HepG2 (cell line): ENCODE results near the gene CARMIL1. TPM values are rescaled to one million over a fixed set of nuclear protein-coding genes. Genes with fewer than 3 reads are reported as not detected.
A peak's percentile ranks its signal among the peaks of the same experiment; 100 is the strongest.

Experiments
- DNMT1 ChIP-seq: sonication (generic); formaldehyde crosslinking; IDR thresholded peaks from 2 replicates; pipeline ENCODE4 v1.5.1; 2020; ENCODE audit warnings: mild to moderate bottlenecking, missing genetic modification reagents
- KLF13 ChIP-seq: sonication (generic); formaldehyde crosslinking; IDR thresholded peaks from 2 replicates; pipeline ENCODE4 v1.4.0; 2020; ENCODE audit warnings: mild to moderate bottlenecking, missing genetic modification reagents
- NPAS2 ChIP-seq: sonication (generic); formaldehyde crosslinking; IDR thresholded peaks from 2 replicates; pipeline ENCODE4 v1.8.0; 2022; ENCODE audit warnings: mild to moderate bottlenecking, missing genetic modification reagents, borderline replicate concordance
- YEATS2 ChIP-seq: sonication (generic); formaldehyde crosslinking; IDR thresholded peaks from 2 replicates; pipeline ENCODE4 v1.4.0; 2020; ENCODE audit warnings: missing genetic modification reagents, borderline replicate concordance
- ZNF547 ChIP-seq: sonication (generic); formaldehyde crosslinking; IDR thresholded peaks from 2 replicates; pipeline ENCODE4 v1.5.1; 2020; ENCODE audit warnings: mild to moderate bottlenecking, missing genetic modification reagents
- ZNF558 ChIP-seq: sonication (generic); formaldehyde crosslinking; IDR thresholded peaks from 2 replicates; pipeline ENCODE4 v1.9.0; 2022; ENCODE audit warnings: mild to moderate bottlenecking, missing genetic modification reagents, borderline replicate concordance
- polyA plus RNA-seq, 8 experiments: library from polyadenylated mRNA; depleted of rRNA in 3 of 8; stranded (reverse) in 7 of 8; unstranded in 1 of 8; fragments of >200 nt; fragmentation: Illumina TruSeq in 4 of 8; extraction: Trizol in 4 of 8; gene quantifications; 2 replicates each; pipeline versions ENCODE4 v1.2.1 to v1.2.3, GENCODE V29; 2011 to 2016; ENCODE audit warnings: low read depth in 4 of 8, missing spikeins in 1 of 8, mixed read lengths in 1 of 8; ENCODE audit not compliant: insufficient read depth in 1 of 8
- total RNA-seq, 5 experiments: library from RNA; depleted of rRNA; stranded (reverse); fragments of >200 nt; fragmentation: Illumina TruSeq; extraction: Trizol; gene quantifications; 2 replicates each; pipeline ENCODE4 v1.2.3, GENCODE V29; 2016; ENCODE audit warnings: low read depth in 1 of 5
- TF ChIP-seq, protein P1 (sequence below): sonication (generic); formaldehyde crosslinking; IDR thresholded peaks from 2 replicates; pipeline ENCODE4; 2020; ENCODE audit warnings: missing genetic modification reagents, mild to moderate bottlenecking, borderline replicate concordance
- TF ChIP-seq, protein P2 (sequence below): sonication (generic); formaldehyde crosslinking; IDR thresholded peaks from 2 replicates; pipeline ENCODE4 v1.4.0; 2020; ENCODE audit warnings: missing genetic modification reagents, borderline replicate concordance
- TF ChIP-seq, protein P3 (sequence below): sonication (generic); formaldehyde crosslinking; IDR thresholded peaks from 2 replicates; pipeline ENCODE4 v1.8.1; 2023; ENCODE audit warnings: mild to moderate bottlenecking, missing genetic modification reagents, borderline replicate concordance
- TF ChIP-seq, protein P4 (sequence below): sonication (generic); formaldehyde crosslinking; IDR thresholded peaks from 2 replicates; pipeline ENCODE4 v1.4.0; 2020; ENCODE audit warnings: low read depth, missing genetic modification reagents

The CARMIL1 gene
- total and polyA plus RNA-seq, 2 of the 13 experiments (the other 11 are each of a cell fraction or from before 2014, with no cell fraction given) = 1.8 to 2.6 TPM

DNA sequence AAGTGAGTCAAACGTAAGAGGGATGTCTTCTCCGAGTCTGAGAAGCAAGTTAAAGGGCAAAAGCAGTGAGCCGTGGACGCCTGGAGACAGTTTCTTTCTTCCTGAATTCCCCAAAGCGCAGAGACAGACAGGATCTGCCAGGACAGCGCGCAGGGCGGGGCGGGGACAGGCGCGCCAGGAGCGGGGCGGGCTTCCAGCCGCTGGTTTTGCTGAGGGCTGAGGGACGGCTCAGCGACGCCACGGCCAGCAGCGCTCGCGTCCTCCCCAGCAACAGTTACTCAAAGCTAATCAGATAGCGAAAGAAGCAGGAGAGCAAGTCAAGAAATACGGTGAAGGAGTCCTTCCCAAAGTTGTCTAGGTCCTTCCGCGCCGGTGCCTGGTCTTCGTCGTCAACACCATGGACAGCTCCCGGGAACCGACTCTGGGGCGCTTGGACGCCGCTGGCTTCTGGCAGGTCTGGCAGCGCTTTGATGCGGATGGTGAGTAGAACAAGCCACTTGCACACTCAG lies 372.9 kb downstream of the CARMIL1 start, which contains the start of gene SCGN (continued):
- TF ChIP-seq, protein P1, sequence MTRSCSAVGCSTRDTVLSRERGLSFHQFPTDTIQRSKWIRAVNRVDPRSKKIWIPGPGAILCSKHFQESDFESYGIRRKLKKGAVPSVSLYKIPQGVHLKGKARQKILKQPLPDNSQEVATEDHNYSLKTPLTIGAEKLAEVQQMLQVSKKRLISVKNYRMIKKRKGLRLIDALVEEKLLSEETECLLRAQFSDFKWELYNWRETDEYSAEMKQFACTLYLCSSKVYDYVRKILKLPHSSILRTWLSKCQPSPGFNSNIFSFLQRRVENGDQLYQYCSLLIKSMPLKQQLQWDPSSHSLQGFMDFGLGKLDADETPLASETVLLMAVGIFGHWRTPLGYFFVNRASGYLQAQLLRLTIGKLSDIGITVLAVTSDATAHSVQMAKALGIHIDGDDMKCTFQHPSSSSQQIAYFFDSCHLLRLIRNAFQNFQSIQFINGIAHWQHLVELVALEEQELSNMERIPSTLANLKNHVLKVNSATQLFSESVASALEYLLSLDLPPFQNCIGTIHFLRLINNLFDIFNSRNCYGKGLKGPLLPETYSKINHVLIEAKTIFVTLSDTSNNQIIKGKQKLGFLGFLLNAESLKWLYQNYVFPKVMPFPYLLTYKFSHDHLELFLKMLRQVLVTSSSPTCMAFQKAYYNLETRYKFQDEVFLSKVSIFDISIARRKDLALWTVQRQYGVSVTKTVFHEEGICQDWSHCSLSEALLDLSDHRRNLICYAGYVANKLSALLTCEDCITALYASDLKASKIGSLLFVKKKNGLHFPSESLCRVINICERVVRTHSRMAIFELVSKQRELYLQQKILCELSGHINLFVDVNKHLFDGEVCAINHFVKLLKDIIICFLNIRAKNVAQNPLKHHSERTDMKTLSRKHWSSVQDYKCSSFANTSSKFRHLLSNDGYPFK (CRISPR knock-in tag) = peak; percentile 82; the same call in 1 of the 2 replicates
- TF ChIP-seq ZNF558 (peak; percentile 90; the same call in 1 of the 2 replicates), YEATS2 (CRISPR knock-in tag) (no peak), DNMT1 (peak; percentile 68; the same call in 1 of the 2 replicates), NPAS2 (no peak), ZNF547 (CRISPR knock-in tag) (peak; percentile 77; the same call in 1 of the 2 replicates), KLF13 (CRISPR knock-in tag) (0 out of 2 replicates have a peak, but pooled peaks have one; percentile 81)
- TF ChIP-seq, protein P2, sequence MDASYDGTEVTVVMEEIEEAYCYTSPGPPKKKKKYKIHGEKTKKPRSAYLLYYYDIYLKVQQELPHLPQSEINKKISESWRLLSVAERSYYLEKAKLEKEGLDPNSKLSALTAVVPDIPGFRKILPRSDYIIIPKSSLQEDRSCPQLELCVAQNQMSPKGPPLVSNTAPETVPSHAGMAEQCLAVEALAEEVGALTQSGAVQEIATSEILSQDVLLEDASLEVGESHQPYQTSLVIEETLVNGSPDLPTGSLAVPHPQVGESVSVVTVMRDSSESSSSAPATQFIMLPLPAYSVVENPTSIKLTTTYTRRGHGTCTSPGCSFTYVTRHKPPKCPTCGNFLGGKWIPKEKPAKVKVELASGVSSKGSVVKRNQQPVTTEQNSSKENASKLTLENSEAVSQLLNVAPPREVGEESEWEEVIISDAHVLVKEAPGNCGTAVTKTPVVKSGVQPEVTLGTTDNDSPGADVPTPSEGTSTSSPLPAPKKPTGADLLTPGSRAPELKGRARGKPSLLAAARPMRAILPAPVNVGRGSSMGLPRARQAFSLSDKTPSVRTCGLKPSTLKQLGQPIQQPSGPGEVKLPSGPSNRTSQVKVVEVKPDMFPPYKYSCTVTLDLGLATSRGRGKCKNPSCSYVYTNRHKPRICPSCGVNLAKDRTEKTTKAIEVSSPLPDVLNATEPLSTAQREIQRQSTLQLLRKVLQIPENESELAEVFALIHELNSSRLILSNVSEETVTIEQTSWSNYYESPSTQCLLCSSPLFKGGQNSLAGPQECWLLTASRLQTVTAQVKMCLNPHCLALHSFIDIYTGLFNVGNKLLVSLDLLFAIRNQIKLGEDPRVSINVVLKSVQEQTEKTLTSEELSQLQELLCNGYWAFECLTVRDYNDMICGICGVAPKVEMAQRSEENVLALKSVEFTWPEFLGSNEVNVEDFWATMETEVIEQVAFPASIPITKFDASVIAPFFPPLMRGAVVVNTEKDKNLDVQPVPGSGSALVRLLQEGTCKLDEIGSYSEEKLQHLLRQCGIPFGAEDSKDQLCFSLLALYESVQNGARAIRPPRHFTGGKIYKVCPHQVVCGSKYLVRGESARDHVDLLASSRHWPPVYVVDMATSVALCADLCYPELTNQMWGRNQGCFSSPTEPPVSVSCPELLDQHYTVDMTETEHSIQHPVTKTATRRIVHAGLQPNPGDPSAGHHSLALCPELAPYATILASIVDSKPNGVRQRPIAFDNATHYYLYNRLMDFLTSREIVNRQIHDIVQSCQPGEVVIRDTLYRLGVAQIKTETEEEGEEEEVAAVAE (CRISPR knock-in tag) = peak; percentile 94
- TF ChIP-seq, protein P3, sequence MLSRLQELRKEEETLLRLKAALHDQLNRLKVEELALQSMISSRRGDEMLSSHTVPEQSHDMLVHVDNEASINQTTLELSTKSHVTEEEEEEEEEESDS (CRISPR knock-in tag) = no peak
- TF ChIP-seq, protein P4, sequence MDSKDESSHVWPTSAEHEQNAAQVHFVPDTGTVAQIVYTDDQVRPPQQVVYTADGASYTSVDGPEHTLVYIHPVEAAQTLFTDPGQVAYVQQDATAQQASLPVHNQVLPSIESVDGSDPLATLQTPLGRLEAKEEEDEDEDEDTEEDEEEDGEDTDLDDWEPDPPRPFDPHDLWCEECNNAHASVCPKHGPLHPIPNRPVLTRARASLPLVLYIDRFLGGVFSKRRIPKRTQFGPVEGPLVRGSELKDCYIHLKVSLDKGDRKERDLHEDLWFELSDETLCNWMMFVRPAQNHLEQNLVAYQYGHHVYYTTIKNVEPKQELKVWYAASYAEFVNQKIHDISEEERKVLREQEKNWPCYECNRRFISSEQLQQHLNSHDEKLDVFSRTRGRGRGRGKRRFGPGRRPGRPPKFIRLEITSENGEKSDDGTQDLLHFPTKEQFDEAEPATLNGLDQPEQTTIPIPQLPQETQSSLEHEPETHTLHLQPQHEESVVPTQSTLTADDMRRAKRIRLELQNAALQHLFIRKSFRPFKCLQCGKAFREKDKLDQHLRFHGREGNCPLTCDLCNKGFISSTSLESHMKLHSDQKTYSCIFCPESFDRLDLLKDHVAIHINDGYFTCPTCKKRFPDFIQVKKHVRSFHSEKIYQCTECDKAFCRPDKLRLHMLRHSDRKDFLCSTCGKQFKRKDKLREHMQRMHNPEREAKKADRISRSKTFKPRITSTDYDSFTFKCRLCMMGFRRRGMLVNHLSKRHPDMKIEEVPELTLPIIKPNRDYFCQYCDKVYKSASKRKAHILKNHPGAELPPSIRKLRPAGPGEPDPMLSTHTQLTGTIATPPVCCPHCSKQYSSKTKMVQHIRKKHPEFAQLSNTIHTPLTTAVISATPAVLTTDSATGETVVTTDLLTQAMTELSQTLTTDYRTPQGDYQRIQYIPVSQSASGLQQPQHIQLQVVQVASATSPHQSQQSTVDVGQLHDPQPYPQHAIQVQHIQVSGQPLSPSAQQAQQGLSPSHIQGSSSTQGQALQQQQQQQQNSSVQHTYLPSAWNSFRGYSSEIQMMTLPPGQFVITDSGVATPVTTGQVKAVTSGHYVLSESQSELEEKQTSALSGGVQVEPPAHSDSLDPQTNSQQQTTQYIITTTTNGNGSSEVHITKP (CRISPR knock-in tag) = peak; percentile 72; the same call in 1 of the 2 replicates
